ENCODE results near the gene ASMTL. TPM values are rescaled to one million over a fixed set of nuclear protein-coding genes. Genes with fewer than 3 reads are reported as not detected.

The ASMTL gene
- total RNA-seq, 1 experiment from 2014 or later, result 42.7 TPM

GRCh38 chrX:1388651-1389050 lies 64.1 kb downstream of the ASMTL start:
- Histone ChIP-seq H3K4me2 (no peak overlapping the region), H4K20me1 (ENCODE audit: insufficient read depth) (peaks cover 71% of the 10 kb centered on the region), H3K9me2 (ENCODE audit: insufficient read depth) (no peaks in the 10 kb centered on the region)

GRCh38 chrX:1387141-1387776 lies 65.5 kb downstream of the ASMTL start:
- Histone ChIP-seq H3K79me2 (ENCODE audit: low read depth) (peaks cover 49% of the 10 kb centered on the region), H4K20me1 (ENCODE audit: insufficient read depth) (peaks cover 81% of the 10 kb centered on the region), H3K36me3 (ENCODE audit: low read depth) (peaks cover 62% of the 10 kb centered on the region), H3K4me2 (no peak overlapping the region), H3K27me3 (ENCODE audit: insufficient read depth, low read depth) (no peaks in the 10 kb centered on the region), H3F3A (ENCODE audit: insufficient read depth, low read depth) (peaks cover 93% of the 10 kb centered on the region), H3K27ac (no peak overlapping the region), H2AFZ (no peak overlapping the region), H3K9me2 (ENCODE audit: insufficient read depth) (no peaks in the 10 kb centered on the region), H3K4me3 (no peak overlapping the region), H3K9me3 (ENCODE audit: insufficient read depth, low read depth) (no peaks in the 10 kb centered on the region), H3K4me1 (replicated peaks; ENCODE audit: insufficient read depth) (peaks cover 18% of the 10 kb centered on the region)
- intact Hi-C loops (cut with micrococcal nuclease; ENCODE audit: unreplicated experiment), result no loop called here
- ChIA-PET CTCF (no interaction called here), POLR2A (ENCODE audit: unreplicated experiment) (no interaction called here)
- DNase-seq, result no peak
- no TSS peak for BruUV-seq (replicated peaks)
- TF ChIP-seq CTCF (conservative IDR thresholded peaks at IDR 0.05), result no peak
- no peak for TF ChIP-seq EZH2 (IDR thresholded peaks at IDR 0.05; ENCODE audit: low read depth)

More at GRCh38 chrX:1388651-1389050, 64.1 kb downstream of the ASMTL start:
- BruUV-seq (replicated peaks), result no TSS peak
- Histone ChIP-seq H2AFZ (no peak overlapping the region), H3K4me3 (no peak overlapping the region), H3K9me3 (ENCODE audit: insufficient read depth, low read depth) (no peaks in the 10 kb centered on the region), H3K79me2 (ENCODE audit: low read depth) (peaks cover 57% of the 10 kb centered on the region), H3K27me3 (ENCODE audit: insufficient read depth, low read depth) (no peaks in the 10 kb centered on the region), H3K27ac (no peak overlapping the region), H3K36me3 (ENCODE audit: low read depth) (peaks cover 62% of the 10 kb centered on the region), H3K4me1 (replicated peaks; ENCODE audit: insufficient read depth) (peaks cover 17% of the 10 kb centered on the region), H3F3A (ENCODE audit: insufficient read depth, low read depth) (peaks cover 79% of the 10 kb centered on the region)
- intact Hi-C loops (cut with micrococcal nuclease; ENCODE audit: unreplicated experiment), result no loop called here
- TF ChIP-seq CTCF (conservative IDR thresholded peaks at IDR 0.05) (no peak), EZH2 (IDR thresholded peaks at IDR 0.05; ENCODE audit: low read depth) (no peak)
- ChIA-PET POLR2A (ENCODE audit: unreplicated experiment) (no interaction called here), CTCF (no interaction called here)
- no peak for DNase-seq

GRCh38 chrX:1386338-1387127 lies 66.2 kb downstream of the ASMTL start:
- peaks cover 97% of the 10 kb centered on the region for H3F3A ChIP-seq (ENCODE audit: insufficient read depth, low read depth)
- no peaks in the 10 kb centered on the region for H3K9me2 ChIP-seq (ENCODE audit: insufficient read depth)
- CTCF ChIA-PET, result no interaction called here
- H3K27me3 ChIP-seq (ENCODE audit: insufficient read depth, low read depth), result no peaks in the 10 kb centered on the region
- POLR2A ChIA-PET (ENCODE audit: unreplicated experiment), result no interaction called here
- intact Hi-C loops (cut with micrococcal nuclease; ENCODE audit: unreplicated experiment), result no loop called here
- H3K79me2 ChIP-seq (ENCODE audit: low read depth), result peaks cover 47% of the 10 kb centered on the region
- H3K9me3 ChIP-seq (ENCODE audit: insufficient read depth, low read depth), result no peaks in the 10 kb centered on the region
- no peak overlapping the region for H2AFZ ChIP-seq
- peaks cover 18% of the 10 kb centered on the region for H3K4me1 ChIP-seq (replicated peaks; ENCODE audit: insufficient read depth)
- H3K27ac ChIP-seq, result no peak overlapping the region
- no peak for TF ChIP-seq CTCF (conservative IDR thresholded peaks at IDR 0.05)
- no peak for TF ChIP-seq EZH2 (IDR thresholded peaks at IDR 0.05; ENCODE audit: low read depth)
- peaks cover 62% of the 10 kb centered on the region for H3K36me3 ChIP-seq (ENCODE audit: low read depth)
- no TSS peak for BruUV-seq (replicated peaks)
- peaks cover 87% of the 10 kb centered on the region for H4K20me1 ChIP-seq (ENCODE audit: insufficient read depth)
- no peak for DNase-seq
- no peak overlapping the region for H3K4me2 ChIP-seq
- no peak overlapping the region for H3K4me3 ChIP-seq

Data from PC-9 (cell line).